Stimulated activated CD4-positive, alpha-beta T cell treated with anti-CD3 and anti-CD28 coated beads, Interleukin-1b, Interleukin-23, amount 100 ng/mL, for 48 hours (primary cell): ENCODE results near the gene ACER1.
"Not testable (repeated sequence)": the region's sequence is repeated elsewhere in the genome, so short reads cannot be mapped to it uniquely, and the experiment has no call there.

ENCODE experiments used
- DNase-seq: peaks from one replicate; pipeline ENCODE4 v3.0.0-alpha.2; 2020

The ACER1 gene

DNA sequence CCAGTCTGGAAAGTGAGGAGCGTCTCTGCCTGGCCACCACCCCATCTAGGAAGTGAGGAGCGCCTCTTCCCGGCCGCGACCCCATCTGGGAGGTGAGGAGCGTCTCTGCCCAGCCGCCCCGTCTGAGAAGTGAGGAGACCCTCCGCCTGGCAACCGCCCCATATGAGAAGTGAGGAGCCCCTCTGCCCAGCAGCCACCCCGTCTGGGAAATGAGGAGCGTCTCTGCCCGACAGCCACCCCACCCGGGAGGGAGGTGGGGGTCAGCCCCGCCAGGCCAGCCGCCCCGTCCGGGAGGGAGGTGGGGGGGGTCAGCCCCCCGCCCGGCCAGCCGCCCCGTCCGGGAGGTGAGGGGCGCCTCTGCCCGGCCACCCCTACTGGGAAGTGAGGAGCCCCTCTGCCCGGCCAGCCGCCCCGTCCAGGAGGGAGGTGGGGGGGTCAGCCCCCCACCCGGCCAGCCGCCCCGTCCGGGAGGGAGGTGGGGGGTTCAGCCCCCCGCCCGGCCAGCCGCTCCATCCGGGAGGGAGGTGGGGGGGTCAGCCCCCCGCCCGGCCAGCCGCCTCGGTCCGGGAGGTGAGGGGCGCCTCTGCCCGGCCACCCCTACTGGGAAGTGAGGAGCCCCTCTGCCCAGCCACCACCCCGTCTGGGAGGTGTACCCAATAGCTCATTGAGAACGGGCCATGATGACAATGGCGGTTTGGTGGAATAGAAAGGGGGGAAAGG is 22.1 kb upstream of the ACER1 start:
- not testable (repeated sequence) for DNase-seq

GRCh38 chr19:6354098-6354674 is 20.8 kb upstream of the ACER1 start:
- DNase-seq: no peak

DNA sequence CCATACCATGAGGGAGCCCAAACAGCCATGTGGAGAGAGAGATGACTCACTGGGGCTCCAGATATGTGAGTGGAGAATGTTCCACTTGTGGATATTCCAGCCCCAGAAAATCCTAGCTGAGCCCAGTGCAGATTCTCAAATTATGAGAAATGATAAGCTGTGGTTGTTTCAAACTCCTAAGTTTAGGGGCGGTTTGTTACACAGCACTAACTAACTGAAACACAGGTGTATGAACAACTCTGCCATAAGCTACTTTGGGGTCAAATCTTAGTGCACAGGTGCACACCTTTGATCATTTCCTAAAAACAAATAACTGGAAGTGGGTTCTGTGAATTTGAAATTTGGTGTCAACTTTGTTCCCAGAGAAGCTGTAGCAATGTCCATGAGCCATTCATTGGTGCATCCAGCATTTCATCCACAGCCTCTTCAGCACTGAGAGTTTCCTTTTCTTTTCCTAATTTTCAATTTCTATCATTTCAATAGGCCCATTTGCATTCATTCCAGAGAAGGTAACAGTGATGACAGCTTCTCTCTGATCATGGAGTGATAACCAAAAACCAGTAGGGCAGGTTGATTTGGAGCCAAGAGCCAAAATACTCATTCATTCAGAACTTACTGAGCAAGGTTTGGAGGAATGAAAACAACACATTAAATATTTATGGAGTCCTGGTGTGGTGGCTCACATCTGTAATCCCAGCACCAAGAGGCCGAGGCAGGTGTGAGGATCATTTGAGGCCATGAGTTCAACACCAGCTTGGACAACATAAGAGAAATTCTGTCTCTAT is 19.2 kb upstream of the ACER1 start:
- no peak for DNase-seq

DNA sequence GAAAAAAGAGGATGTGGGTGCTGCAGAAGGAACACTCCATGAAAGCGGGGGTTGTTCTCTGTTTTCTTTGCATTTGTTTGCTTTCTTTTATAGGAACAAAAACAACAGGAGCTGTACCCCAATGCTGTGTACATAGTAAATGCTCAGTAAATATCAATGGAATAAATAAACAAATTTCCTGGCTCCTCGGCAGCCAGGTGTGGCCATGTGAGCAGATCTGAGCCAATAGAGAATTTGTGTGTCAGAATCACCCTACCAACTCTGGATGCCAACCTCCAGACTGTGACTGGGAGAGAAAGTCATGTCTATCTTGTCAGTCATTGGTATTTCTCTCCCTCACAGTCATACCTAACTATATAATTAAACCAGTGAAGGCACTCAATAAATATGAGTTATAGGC is 17.3 kb upstream of the ACER1 start:
- no peak for DNase-seq

GRCh38 chr19:6349271-6349670 is 15.9 kb upstream of the ACER1 start:
- not testable (repeated sequence) for DNase-seq

- DNase-seq: no peak
These were observed 10.1 kb upstream of the ACER1 start for GRCh38 chr19:6343462-6343861.

DNA sequence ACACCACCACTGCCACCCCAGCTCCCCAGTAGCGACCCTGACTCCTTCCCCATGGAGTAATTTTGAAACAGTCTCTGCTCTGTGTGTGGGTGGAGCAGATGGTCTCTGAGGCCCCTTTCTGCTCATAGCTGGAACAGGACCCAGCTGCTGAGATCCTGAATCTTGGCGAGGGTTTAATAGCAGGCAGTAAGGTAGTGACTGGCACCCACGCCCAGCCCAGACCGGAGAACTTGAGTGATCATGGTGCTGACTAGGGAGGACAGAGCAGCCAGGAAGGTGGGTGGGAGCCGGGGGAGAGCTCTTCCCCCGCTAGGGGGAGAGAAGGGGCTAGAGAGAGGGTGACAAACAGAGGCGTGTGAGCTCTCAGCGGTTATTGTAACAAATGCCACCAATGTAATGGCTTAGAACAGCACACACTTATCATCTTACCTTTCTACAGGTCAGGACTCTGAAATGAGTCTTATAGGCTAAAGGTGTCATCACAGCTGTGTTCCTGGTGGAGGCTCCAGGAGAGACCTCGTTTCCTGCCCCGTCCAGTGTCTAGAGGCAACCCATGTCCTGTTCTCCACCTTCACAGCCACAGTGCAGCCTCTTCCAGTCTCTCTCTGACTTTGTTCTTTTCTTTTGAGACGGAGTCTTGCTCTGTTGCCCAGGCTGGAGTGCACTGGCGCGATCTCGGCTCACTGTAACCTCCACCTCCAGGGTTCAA is 7.2 kb upstream of the ACER1 start:
- peak; percentile 19 for DNase-seq

- no peak for DNase-seq
These were observed 1.3 kb upstream of the ACER1 start for GRCh38 chr19:6334490-6335285.

DNA sequence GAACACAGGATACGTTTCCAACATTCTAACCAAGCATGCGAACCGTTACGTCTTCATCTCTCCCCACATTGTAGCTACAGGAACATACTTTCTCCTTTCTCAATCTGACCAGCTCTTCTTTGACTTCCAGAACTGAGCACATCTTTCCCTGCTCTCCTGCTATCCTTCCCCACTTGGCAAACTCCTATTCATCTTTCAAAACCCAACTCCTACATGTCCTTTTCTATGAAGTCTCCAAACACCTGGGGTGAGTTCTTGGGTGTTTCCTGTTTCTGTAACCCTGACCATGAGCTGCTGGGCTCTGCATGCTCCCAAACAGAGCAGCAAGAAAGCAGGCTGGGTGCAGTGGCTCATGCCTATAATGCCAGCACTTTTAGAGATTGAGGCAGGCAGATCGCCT is 6.6 kb downstream of the ACER1 start:
- no peak for DNase-seq

DNA sequence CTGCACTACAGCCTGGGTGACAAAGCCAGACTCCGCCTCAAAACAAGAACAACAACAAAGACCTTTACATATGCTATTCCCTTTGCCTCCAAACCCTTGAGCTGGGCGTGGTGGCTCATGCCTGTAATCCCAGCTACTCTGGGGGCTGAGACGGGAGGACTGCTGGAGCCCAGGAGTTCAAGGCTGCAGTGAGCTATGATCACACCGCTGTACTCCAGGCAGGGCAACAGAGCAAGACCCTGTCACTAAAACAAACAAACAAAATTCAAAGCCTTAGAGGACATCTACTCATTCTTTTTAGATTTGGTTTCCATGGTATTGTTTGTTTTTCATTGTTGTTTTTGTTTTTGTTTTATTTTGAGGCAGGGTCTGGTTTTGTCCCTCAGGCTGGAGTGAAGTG is 7.8 kb downstream of the ACER1 start:
- DNase-seq: no peak

- DNase-seq: no peak
These were observed 8.7 kb downstream of the ACER1 start for GRCh38 chr19:6324757-6325156.

- no peak for DNase-seq
These were observed 11.1 kb downstream of the ACER1 start for GRCh38 chr19:6322284-6322683.

DNA sequence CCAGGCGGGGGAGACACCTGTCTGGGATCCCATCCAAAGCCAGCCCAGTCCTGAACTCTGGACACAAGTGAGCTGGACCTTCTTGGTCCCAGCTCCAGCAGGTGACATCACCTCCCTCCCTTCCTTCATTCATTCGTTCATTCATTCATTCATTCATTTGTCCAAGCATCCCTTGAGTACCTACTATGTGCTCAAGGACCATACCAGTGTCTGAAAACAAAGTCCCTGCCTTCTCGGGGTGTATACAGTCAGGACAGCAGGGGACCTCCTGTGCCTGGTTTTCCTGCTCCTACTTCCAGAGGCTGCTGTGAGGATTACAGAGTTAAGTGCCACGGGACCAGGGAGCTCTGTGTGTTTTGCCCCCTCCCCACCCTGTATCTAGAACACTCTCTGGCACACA is 14.0 kb downstream of the ACER1 start:
- no peak for DNase-seq

- peak; percentile 62 for DNase-seq
These were observed 14.6 kb downstream of the ACER1 start for GRCh38 chr19:6318772-6319171.

- DNase-seq: not testable (repeated sequence)
These were observed 17.8 kb downstream of the ACER1 start for GRCh38 chr19:6315646-6316045.

- DNase-seq: no peak
These were observed 19.9 kb downstream of the ACER1 start for GRCh38 chr19:6313398-6313969.

- DNase-seq: no peak
These were observed 21.4 kb downstream of the ACER1 start for GRCh38 chr19:6312018-6312417.

DNA sequence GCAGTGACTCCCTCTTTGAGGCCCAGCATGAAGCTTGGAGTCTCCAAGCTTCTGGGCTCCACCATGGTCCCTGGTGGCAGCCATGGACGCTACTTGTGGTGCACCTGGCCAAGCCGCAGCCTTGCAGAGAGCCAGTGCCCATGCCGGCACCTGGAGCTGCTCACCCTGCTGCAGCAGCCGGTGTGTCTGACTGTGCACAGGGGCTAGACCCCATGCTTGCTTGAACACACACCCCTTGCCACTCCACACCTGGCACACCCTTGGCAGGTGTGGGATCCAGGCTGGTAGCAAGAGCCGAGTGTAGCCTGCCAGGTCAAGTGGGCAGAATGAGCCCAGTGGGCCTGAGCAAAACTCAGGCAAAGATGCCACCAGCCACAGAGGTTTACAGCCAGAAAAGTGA is 35.0 kb downstream of the ACER1 start:
- DNase-seq: no peak

DNA sequence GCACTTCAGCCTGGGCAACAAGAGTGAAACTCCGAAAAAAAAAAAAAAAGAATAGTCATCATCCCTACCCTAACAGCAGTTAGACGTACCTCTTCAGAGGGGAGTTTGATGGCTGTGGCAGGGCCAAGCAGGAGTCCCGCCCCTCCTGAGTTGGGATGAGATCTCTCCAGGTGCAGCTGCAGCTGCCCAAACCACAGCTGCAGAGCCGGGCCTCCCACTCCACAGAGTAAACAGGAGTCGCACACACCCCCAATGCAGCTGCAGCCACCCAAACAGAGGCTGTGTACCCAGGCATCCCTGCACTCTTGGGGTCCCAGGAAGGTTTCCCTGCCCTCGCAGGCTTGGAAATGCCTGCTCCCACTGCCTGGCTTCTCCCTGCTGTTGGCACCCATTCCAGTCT is 36.2 kb downstream of the ACER1 start:
- DNase-seq: no peak

DNA sequence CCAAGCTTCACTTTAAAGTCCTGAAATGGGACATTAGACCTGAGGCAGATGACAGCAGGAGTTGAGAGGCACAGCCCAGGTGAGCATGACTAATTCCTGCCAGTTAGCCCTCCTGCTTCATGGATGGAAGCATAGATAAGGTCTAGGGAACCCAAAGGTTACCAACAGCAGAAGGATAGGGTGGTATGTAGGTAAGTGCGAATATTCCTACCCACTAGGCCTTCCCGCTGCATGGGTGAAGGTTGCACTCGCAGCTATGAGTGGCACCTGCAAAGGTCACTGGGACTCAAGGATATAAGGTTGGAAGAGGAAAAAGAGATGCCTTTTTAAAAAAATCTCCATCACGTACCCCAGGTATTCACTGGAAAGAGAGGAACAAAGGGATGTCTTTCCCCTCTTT is 41.4 kb downstream of the ACER1 start:
- no peak for DNase-seq

DNA sequence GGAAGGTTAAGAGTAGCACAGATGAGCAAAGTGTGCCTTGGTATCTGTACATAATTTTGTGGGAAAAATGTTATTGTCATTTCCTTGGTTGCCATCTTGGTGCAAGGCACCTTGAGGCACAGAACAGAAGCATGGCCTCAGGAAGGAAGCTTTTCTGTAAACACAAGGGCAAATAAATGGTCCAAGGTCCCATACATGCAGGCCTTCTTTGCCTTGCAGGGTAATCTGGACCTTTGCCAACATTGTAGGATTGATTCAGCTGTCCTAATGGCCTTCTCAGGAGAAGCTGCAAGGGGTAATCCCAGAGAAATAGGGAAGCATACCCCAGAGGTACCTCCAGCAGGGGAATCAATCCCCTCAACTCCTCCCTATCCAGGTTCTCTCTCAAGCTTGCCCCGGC is 44.7 kb downstream of the ACER1 start:
- DNase-seq: no peak

GRCh38 chr19:6287269-6287885 is 46.0 kb downstream of the ACER1 start:
- no peak for DNase-seq
